ENCODE data around the gene FITM1. TPM values are rescaled to one million over a fixed set of nuclear protein-coding genes. Genes with fewer than 3 reads are reported as not detected.

The FITM1 gene
- total RNA-seq, 1 experiment from 2014 or later: 0.55 TPM

DNA sequence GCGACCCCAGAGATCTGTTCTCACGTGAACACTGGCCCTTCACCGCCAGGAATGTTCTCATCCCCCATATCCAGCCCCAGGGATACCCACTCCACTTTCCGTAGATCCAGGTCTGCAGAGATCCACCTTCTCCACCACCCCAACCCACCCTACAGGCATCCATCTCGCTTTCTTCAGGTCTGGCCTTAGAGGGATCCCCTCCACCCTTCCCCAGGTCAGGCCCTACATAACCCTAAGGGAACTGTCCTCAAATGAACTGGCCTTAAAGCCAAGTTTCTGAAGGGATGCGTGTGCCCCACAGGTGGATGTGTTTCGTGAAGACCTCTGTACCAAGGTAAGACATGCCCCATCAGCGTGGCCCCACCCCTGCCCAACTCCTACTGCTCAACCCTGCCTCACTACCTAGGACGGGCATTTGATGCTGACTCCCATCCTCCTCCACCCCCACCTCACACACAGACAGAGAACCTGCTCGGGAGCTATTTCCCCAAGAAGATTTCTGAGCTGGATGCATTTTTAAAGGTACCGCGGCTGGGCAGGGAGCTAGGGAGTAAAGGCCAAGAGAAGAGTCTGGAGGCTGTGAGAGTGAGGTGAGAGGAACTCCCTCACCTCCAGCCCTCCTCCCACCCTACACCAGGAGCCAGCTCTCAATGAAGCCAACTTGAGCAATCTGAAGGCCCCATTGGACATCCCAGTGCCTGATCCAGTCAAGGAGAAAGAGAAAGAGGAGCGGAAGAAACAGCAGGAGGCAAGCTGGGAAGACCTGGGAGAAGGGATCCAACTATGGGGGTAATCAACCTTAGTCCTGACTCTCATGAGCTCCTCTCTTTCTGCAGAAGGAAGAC, 6.4 kb downstream of the FITM1 start:
- TF ChIP-seq EZH2phosphoT487 (IDR thresholded peaks at IDR 0.05; ENCODE audit: borderline replicate concordance, low read length): no peak
- TF ChIP-seq EZH2 (IDR thresholded peaks at IDR 0.05; ENCODE audit: low read length, unreplicated experiment): no peak
- TF ChIP-seq CTCF (conservative IDR thresholded peaks at IDR 0.05; ENCODE audit: low read depth, low read length): no peak
- peak overlapping the region; percentile 88; the same call in 1 of the 2 replicates for H2AFZ ChIP-seq (ENCODE audit: low read length)

GRCh38 chr14:24137529-24138395, 7.3 kb downstream of the FITM1 start:
- Histone ChIP-seq H3K27me3 (ENCODE audit: low read length) (no peaks in the 10 kb centered on the region), H3K9ac (ENCODE audit: low read length) (no peak overlapping the region), H2AFZ (ENCODE audit: low read length) (no peak overlapping the region), H3K9me3 (ENCODE audit: low read length) (no peaks in the 10 kb centered on the region), H4K20me1 (ENCODE audit: low read length) (no peaks in the 10 kb centered on the region), H3K36me3 (ENCODE audit: low read depth, low read length) (peaks cover 17% of the 10 kb centered on the region; the same call in 1 of the 2 replicates), H3K4me3 (ENCODE audit: low read length) (no peak overlapping the region), H3K4me2 (ENCODE audit: low read length) (no peak overlapping the region; the same call in 1 of the 2 replicates), H3K4me1 (ENCODE audit: insufficient read depth, low read length) (peaks cover 26% of the 10 kb centered on the region), H3K79me2 (ENCODE audit: low read length) (peaks cover 38% of the 10 kb centered on the region), H3F3A (ENCODE audit: low read length, unreplicated experiment) (no peaks in the 10 kb centered on the region), H3K9me2 (replicated peaks; ENCODE audit: low read length) (no peaks in the 10 kb centered on the region), H3K27ac (ENCODE audit: low read length) (no peak overlapping the region)
- ATAC-seq: no peak
- ChIA-PET CTCF (no interaction called here), POLR2A (ENCODE audit: unreplicated experiment) (interaction anchor here (2.0 kb wide), 1 partner anchor 23 kb away, joined by 14 read pairs; the partner anchor contains the start of genes DCAF11 and NRL)
- TF ChIP-seq EZH2phosphoT487 (IDR thresholded peaks at IDR 0.05; ENCODE audit: borderline replicate concordance, low read length) (no peak), EZH2 (IDR thresholded peaks at IDR 0.05; ENCODE audit: low read length, unreplicated experiment) (no peak)
- DNase-seq: no peak
- BruUV-seq (replicated peaks): TSS peak; percentile 21
- intact Hi-C loops (cut with micrococcal nuclease): no loop called here

More for the DNA sequence above, 6.4 kb downstream of the FITM1 start:
- Histone ChIP-seq H3K27ac (ENCODE audit: low read length) (no peak overlapping the region), H3K9ac (ENCODE audit: low read length) (peak overlapping the region; percentile 80), H3K4me3 (ENCODE audit: low read length) (peak overlapping the region; percentile 95), H3K9me2 (replicated peaks; ENCODE audit: low read length) (no peaks in the 10 kb centered on the region), H3K27me3 (ENCODE audit: low read length) (no peaks in the 10 kb centered on the region), H3K9me3 (ENCODE audit: low read length) (no peaks in the 10 kb centered on the region), H3K4me1 (ENCODE audit: insufficient read depth, low read length) (peaks cover 23% of the 10 kb centered on the region), H4K20me1 (ENCODE audit: low read length) (no peaks in the 10 kb centered on the region), H3F3A (ENCODE audit: low read length, unreplicated experiment) (no peaks in the 10 kb centered on the region), H3K4me2 (ENCODE audit: low read length) (peak overlapping the region; percentile 93), H3K79me2 (ENCODE audit: low read length) (peaks cover 38% of the 10 kb centered on the region), H3K36me3 (ENCODE audit: low read depth, low read length) (peaks cover 17% of the 10 kb centered on the region; the same call in 1 of the 2 replicates)
- DNase-seq: peak; percentile 19
- ChIA-PET POLR2A (ENCODE audit: unreplicated experiment) (interaction anchor here (2.0 kb wide), 1 partner anchor 22 kb away, joined by 14 read pairs; the partner anchor contains the start of genes DCAF11 and NRL), CTCF (interaction anchor here (1.1 kb wide), 1 partner anchor 24 kb away, joined by 4 read pairs; the partner anchor contains the start of gene IRF9)
- BruUV-seq (replicated peaks): no TSS peak
- intact Hi-C loops (cut with micrococcal nuclease): loop anchor here (1.0 kb wide), 1 partner anchor 22 kb away; no protein-coding TSS in a partner anchor
- ATAC-seq: no peak

Measured in PC-3 (cell line).